Measurements from ENCODE around the gene MISP.

GRCh38 chr19:725461-726089 lies 25.3 kb upstream of the MISP start:
- TF ChIP-seq CTCF (IDR thresholded peaks at IDR 0.05; ENCODE audit: borderline replicate concordance, extremely low read depth, low read length, poor library complexity, severe bottlenecking): no peak
- TF ChIP-seq EZH2 (IDR thresholded peaks at IDR 0.05; ENCODE audit: borderline replicate concordance, low read depth, low read length, severe bottlenecking): no peak

Data from DND-41 (cell line).